Karpas-422 (cell line): ENCODE data around the gene NDE1. TPM values are rescaled to one million over a fixed set of nuclear protein-coding genes. Genes with fewer than 3 reads are reported as not detected.
"Not testable (repeated sequence)": the region's sequence is repeated elsewhere in the genome, so short reads cannot be mapped to it uniquely, and the experiment has no call there.

Experiments used
- DNase-seq: peaks from one replicate; pipeline ENCODE4 v3.0.0-alpha.2; 2015
- H2AFZ ChIP-seq: fragments of 200-600 bp; sonication (generic); 2 replicates; pipeline ENCODE4 v1.6.1; 2014; ENCODE audit warnings: antibody characterized with exemption, low read length, mixed read lengths
- H3K27ac ChIP-seq: fragments of 200-600 bp; sonication (generic); 2 replicates; pipeline ENCODE4 v1.5.1; 2014; ENCODE audit warnings: mild to moderate bottlenecking, low read length, moderate library complexity
- H3K27me3 ChIP-seq: fragments of 200-600 bp; sonication (generic); 2 replicates; pipeline ENCODE4 v1.6.1; 2014; ENCODE audit warnings: low read length, mixed read lengths
- H3K36me3 ChIP-seq: fragments of 200-600 bp; sonication (generic); 2 replicates; pipeline ENCODE4 v1.6.1; 2014; ENCODE audit warnings: low read length, mixed read lengths; ENCODE audit not compliant: insufficient read depth
- H3K4me1 ChIP-seq: fragments of 200-600 bp; sonication (generic); 2 replicates; pipeline ENCODE4 v1.6.1; 2014; ENCODE audit warnings: mild to moderate bottlenecking, low read length, mixed read lengths
- H3K4me2 ChIP-seq: fragments of 200-600 bp; sonication (generic); 2 replicates; pipeline ENCODE4 v1.6.1; 2014; ENCODE audit warnings: low read length, low read depth, mild to moderate bottlenecking; ENCODE audit not compliant: poor library complexity, severe bottlenecking
- H3K4me3 ChIP-seq: fragments of 200-600 bp; sonication (generic); 2 replicates; pipeline ENCODE4 v1.5.1; 2014; ENCODE audit warnings: mild to moderate bottlenecking, antibody characterized with exemption, low read length, mixed read lengths
- H3K79me2 ChIP-seq: fragments of 200-600 bp; sonication (generic); 2 replicates; pipeline ENCODE4 v1.6.1; 2014; ENCODE audit warnings: mild to moderate bottlenecking, low read length, mixed read lengths
- H3K9ac ChIP-seq: fragments of 200-600 bp; sonication (generic); 2 replicates; pipeline ENCODE4 v1.6.0; 2014; ENCODE audit warnings: low read length
- H3K9me2 ChIP-seq: fragments of 200-600 bp; sonication (generic), shearing (Covaris generic); replicated peaks from 2 replicates; pipeline ENCODE4 v1.6.0; 2014; ENCODE audit warnings: mild to moderate bottlenecking, low read length, moderate library complexity; ENCODE audit not compliant: insufficient read depth
- H3K9me3 ChIP-seq: fragments of 300-700, 200-600 bp; sonication (generic); 2 replicates; pipeline ENCODE4 v1.6.1; 2014; ENCODE audit warnings: low read length, mixed read lengths
- H4K20me1 ChIP-seq: fragments of 200-600 bp; sonication (generic); 2 replicates; pipeline ENCODE4 v1.6.1; 2014; ENCODE audit warnings: mild to moderate bottlenecking, antibody characterized with exemption, low read length, low read depth; ENCODE audit not compliant: insufficient read depth
- total RNA-seq: library from RNA; depleted of rRNA; stranded (reverse); fragments of >200 nt; shearing (Covaris generic); gene quantifications from 2 replicates; pipeline ENCODE4 v1.2.3, GENCODE V29; 2014; ENCODE audit warnings: low replicate concordance

NDE1 gene
- total RNA-seq, 1 experiment from 2014 or later: 39.4 TPM

DNA sequence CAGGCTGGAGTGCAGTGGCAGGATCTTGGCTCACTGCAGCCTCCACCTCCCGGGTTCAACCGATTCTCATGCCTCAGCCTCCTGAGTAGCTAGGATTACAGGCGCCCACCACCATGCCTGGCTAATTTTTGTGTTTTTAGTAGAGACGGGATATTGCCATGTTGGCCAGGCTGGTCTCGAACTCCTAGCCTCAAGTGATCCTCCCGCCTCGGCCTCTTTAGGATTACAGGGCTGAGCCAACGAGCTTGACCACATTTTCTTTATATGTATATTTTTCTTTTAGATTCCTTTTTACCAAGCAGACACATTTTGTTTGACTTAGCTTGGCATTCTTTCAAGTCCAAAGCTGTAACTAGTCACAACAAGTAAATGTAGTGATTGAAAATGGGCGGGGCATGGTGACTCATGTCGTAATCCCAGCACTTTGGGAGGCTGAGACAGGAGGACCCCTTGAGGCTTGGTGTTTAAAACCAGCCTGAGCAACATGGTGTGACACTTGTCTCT is 5.0 kb upstream of the NDE1 start:
- H4K20me1 ChIP-seq, H3K9me2 ChIP-seq, H3K36me3 ChIP-seq, H3K4me2 ChIP-seq, H3K9me3 ChIP-seq, H3K27me3 ChIP-seq, H3K9ac ChIP-seq, H3K4me3 ChIP-seq, H3K27ac ChIP-seq, H2AFZ ChIP-seq: not testable (repeated sequence)
- peaks cover 22% of the 10 kb centered on the region for H3K79me2 ChIP-seq
- DNase-seq: peak; percentile 56
- peaks cover 55% of the 10 kb centered on the region for H3K4me1 ChIP-seq

DNA sequence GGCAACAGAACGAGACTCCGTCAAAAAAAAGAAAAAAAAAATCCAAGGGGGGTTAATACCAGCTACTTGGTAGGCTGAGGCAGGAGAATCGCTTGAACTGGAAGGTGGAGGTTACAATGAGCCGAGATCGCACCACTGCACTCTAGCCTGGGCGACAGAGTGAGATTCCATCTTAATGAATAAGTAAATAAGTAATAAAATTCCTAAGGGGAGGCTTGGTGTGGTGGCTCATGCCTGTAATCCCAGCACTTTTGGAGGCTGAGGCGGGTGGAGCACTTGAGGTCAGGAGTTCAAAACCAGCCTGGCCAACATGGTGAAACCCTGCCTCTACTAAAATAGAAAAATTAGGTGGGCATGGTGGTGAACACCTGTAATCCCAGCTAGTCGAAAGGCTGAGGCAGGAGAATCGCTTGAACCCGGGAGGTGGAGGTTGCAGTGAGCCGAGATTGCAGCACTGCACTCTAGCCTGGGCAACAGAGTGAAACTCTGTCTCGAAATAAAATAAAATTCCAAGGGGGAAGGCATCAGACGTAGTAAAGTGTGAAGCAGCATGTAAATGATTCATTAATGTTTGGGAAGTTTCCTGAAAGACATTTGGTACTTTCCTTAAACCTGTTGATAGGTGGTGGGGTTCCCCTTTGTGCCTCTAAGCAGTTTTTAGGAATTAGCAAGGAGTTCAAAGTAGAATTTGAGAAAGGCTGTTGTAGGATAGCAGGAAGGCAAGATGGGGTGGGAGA is 3.3 kb upstream of the NDE1 start:
- H3K4me2 ChIP-seq, DNase-seq, H3K27ac ChIP-seq, H3K9ac ChIP-seq, H3K4me3 ChIP-seq, H3K27me3 ChIP-seq, H3K9me2 ChIP-seq, H3K36me3 ChIP-seq, H3K9me3 ChIP-seq, H4K20me1 ChIP-seq: not testable (repeated sequence)
- H3K79me2 ChIP-seq: peaks cover 21% of the 10 kb centered on the region
- H3K4me1 ChIP-seq: peaks cover 46% of the 10 kb centered on the region
- H2AFZ ChIP-seq: peak overlapping the region; percentile 75

DNA sequence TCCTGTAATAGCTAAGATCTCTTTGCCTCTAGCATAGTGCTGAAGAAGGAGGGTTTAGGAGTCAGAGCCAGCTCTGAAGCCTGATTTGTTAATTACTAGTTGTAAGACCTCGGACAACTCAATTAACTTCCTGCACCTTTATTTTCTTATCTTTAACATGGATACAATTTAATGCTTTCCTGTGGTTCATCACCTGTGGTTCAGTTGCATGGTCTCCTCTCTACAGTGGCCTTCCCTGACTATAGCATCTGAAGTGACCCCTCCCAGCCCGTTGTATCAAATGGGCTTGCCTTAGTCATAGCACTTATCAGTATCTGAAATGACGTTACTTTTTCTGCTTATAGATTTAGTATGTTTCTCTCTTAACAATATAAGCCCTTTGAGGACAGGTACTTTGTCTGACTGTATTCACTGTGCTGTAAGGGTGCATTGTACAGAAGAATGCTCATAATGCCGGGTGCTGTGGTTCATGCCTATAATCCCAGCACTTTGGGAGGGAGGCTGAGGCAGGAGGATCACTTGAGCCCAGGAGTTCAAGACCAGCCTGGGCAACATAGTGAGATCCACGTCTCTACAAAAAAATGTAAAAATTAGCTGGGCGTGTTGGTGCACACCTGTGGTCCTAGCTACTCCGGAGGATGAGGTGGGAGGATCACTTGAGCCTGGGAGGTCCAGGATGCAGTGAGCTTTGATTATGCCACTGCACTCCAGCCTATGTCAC is 2.6 kb upstream of the NDE1 start:
- no peaks in the 10 kb centered on the region for H3K9me2 ChIP-seq
- no peak overlapping the region for H3K9ac ChIP-seq
- H3K36me3 ChIP-seq: 0 out of 2 replicates have a peak, but pooled peaks cover 3% of the 10 kb centered on the region
- H3K4me3 ChIP-seq: no peak overlapping the region
- H3K4me2 ChIP-seq: no peak overlapping the region
- H4K20me1 ChIP-seq: 0 out of 2 replicates have a peak, but pooled peaks cover 5% of the 10 kb centered on the region
- peaks cover 23% of the 10 kb centered on the region for H3K79me2 ChIP-seq
- H3K9me3 ChIP-seq: no peaks in the 10 kb centered on the region
- peak overlapping the region; percentile 75 for H2AFZ ChIP-seq
- H3K27me3 ChIP-seq: no peaks in the 10 kb centered on the region
- no peak for DNase-seq
- H3K4me1 ChIP-seq: peaks cover 47% of the 10 kb centered on the region
- no peak overlapping the region for H3K27ac ChIP-seq

DNA sequence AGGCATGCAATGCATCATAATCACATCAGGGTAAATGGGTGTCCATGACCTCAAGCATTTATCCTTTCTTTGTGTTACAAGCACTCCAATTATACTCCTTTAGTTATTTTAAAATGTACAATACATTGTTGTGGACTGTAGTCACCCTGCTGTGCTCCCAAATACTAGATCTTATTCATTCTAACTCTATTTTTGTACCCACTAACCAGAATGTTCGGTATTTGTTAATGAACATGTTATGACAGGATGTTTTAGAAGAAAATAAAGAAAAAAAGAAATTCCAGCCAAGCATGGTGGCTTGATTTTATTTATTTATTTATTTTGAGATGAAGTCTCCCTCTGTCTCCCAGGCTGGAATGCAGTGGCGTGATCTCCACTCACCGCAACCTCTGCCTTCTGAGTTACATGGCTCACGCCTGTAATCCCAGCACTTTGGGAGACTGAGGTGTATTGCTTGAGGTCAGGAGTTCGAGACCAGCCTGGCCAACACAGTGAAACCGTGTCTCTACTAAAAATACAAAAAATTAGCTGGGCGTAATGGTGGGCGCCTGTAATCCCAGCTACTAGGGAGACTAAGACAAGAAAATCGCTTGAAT is 1.8 kb upstream of the NDE1 start:
- Histone ChIP-seq H2AFZ (no peak overlapping the region), H3K27ac (no peak overlapping the region), H3K79me2 (peaks cover 31% of the 10 kb centered on the region), H3K4me1 (peaks cover 47% of the 10 kb centered on the region), H3K9ac (no peak overlapping the region), H3K9me2 (no peaks in the 10 kb centered on the region), H3K27me3 (no peaks in the 10 kb centered on the region), H3K9me3 (no peaks in the 10 kb centered on the region), H3K36me3 (0 out of 2 replicates have a peak, but pooled peaks cover 10% of the 10 kb centered on the region), H3K4me2 (no peak overlapping the region), H3K4me3 (no peak overlapping the region), H4K20me1 (0 out of 2 replicates have a peak, but pooled peaks cover 6% of the 10 kb centered on the region)
- no peak for DNase-seq

DNA sequence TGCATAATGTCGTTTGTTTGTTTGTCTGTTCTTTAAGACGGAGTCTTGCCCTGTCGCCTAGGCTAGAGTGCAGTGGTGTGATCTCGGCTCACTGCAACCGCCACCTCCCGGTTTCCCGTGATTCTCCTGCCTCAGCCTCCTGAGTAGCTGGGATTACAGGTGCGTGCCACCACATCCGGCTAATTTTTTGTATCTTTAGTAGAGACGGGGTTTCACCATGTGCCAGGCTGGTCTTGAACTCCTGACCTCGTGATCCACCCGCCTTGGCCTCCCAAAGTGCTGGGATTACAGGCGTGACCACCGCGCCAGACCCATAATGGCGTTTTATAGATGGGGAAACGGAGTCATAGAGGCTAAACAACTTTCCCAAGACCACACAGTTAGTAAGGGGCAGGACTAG is 734 bp upstream of the NDE1 start:
- Histone ChIP-seq H2AFZ (peak overlapping the region; percentile 92), H3K36me3 (0 out of 2 replicates have a peak, but pooled peaks cover 12% of the 10 kb centered on the region), H3K4me1 (peaks cover 38% of the 10 kb centered on the region), H3K9ac (peak overlapping the region; percentile 98), H3K79me2 (peaks cover 42% of the 10 kb centered on the region), H3K4me2 (peak overlapping the region; percentile 99), H3K4me3 (peak overlapping the region; percentile 99)
- not testable (repeated sequence) for H4K20me1 ChIP-seq, DNase-seq, H3K9me3 ChIP-seq, H3K9me2 ChIP-seq, H3K27me3 ChIP-seq, H3K27ac ChIP-seq

DNA sequence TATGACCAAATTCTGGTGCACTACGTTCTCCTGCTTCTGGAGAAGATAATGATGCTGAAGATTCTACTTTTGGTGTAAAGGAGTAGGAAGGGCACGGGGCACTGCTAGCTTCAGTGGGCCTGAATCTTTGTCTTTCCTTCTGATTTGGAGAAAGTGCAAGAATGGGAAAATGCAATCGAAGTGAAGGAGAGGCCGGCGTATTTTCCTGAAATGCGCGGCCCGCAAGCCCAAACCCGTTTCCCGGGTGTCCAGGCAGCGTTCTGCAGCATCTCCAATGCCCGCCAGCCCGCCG is 372 bp upstream of the NDE1 start:
- Histone ChIP-seq H4K20me1 (0 out of 2 replicates have a peak, but pooled peaks cover 6% of the 10 kb centered on the region), H3K9me2 (no peaks in the 10 kb centered on the region), H3K4me1 (peaks cover 36% of the 10 kb centered on the region), H3K4me3 (peak overlapping the region; percentile 99), H3K27ac (no peak overlapping the region), H3K9me3 (no peaks in the 10 kb centered on the region), H3K4me2 (peak overlapping the region; percentile 99), H3K79me2 (peaks cover 45% of the 10 kb centered on the region), H3K27me3 (no peaks in the 10 kb centered on the region), H2AFZ (peak overlapping the region; percentile 92), H3K9ac (peak overlapping the region; percentile 98), H3K36me3 (peaks cover 15% of the 10 kb centered on the region; the same call in 1 of the 2 replicates)
- DNase-seq: no peak

DNA sequence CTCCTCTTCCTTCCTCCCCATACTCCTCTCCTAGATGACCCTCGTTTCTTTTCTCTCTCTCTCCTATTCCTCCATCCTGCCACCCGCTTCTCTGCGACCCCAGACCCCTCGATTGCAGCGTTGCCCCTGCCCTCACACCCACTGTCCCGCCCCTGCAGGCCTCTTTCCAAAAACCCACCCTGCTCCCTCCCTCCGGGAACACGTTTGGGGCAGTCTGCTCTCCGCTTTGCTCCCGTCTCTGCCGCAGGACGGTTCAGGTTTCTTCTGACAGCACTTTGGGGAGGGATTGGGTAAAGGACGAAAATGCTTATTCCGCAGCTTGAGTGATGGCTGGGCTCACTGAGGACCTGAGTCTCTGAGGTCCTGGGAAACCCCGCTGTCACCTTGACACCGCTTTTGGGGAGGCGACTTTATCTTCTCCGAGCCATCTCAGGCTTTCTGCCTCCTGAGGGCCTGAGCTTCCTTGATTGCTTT is 690 bp downstream of the NDE1 start:
- Histone ChIP-seq H3K27me3 (no peaks in the 10 kb centered on the region), H2AFZ (peak overlapping the region; percentile 78), H3K4me2 (peak overlapping the region; percentile 99), H3K79me2 (peaks cover 53% of the 10 kb centered on the region), H3K36me3 (peaks cover 16% of the 10 kb centered on the region; the same call in 1 of the 2 replicates), H3K4me3 (peak overlapping the region; percentile 99), H3K9me2 (no peaks in the 10 kb centered on the region), H3K4me1 (peaks cover 29% of the 10 kb centered on the region), H3K27ac (peak overlapping the region; percentile 69), H3K9me3 (no peaks in the 10 kb centered on the region), H3K9ac (peak overlapping the region; percentile 98), H4K20me1 (0 out of 2 replicates have a peak, but pooled peaks cover 6% of the 10 kb centered on the region)
- DNase-seq: peak; percentile 69
